M059J (cell line): ENCODE data around the gene LHPP. TPM values are rescaled to one million over a fixed set of nuclear protein-coding genes. Genes with fewer than 3 reads are reported as not detected.

Source experiments
- DNase-seq: peaks from one replicate; pipeline ENCODE4 v3.0.0-alpha.2; 2012; ENCODE audit warnings: low read depth
- total RNA-seq: library from RNA; depleted of rRNA; stranded (reverse); fragments of >200 nt; shearing (Covaris generic); gene quantifications from 2 replicates; pipeline ENCODE4 v1.2.3, GENCODE V29; 2014

Gene LHPP
- total RNA-seq, 1 experiment from 2014 or later = 17.3 TPM

GRCh38 chr10:124552691-124553276 lies 91.2 kb downstream of the LHPP start:
- no peak for DNase-seq

- DNase-seq = no peak
Measured at GRCh38 chr10:124554085-124554858, 92.6 kb downstream of the LHPP start.

GRCh38 chr10:124557167-124557566 lies 95.5 kb downstream of the LHPP start:
- no peak for DNase-seq

DNA sequence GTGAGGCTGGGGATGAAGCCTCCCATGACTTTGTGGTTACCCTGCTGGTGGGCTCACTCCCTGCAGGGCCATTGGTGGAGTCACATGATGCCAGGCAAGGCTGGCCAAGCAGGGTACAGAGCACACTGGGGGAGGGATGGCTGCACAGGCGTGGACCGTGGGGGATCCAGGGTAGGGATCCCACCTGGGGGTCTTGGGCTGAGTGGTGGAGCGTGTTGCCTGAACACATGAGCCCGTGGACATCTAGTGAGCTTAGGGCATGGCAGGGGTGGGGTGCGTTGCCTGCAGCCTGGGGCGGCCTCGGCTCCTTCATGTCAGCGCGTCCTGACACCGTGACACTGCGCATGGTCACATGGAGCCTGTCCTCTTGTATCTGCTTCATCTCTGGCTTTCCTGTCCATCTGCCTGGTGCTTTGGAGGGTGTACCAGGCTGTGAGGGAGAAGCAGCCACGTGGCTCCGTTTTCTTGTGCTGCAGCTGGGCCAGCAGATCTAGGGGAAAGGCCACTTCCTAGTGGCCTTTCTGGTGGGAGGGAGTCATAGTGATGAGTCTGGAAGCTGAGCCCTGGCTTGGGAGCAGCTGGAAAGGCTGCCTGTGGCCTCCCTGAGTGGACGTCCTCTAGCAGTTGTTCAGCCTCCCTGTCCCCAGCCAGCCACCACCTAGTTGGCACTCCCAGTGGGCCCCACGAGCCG lies 96.2 kb downstream of the LHPP start:
- DNase-seq = no peak

- no peak for DNase-seq
Measured at GRCh38 chr10:124558339-124559321, 97.0 kb downstream of the LHPP start.

DNA sequence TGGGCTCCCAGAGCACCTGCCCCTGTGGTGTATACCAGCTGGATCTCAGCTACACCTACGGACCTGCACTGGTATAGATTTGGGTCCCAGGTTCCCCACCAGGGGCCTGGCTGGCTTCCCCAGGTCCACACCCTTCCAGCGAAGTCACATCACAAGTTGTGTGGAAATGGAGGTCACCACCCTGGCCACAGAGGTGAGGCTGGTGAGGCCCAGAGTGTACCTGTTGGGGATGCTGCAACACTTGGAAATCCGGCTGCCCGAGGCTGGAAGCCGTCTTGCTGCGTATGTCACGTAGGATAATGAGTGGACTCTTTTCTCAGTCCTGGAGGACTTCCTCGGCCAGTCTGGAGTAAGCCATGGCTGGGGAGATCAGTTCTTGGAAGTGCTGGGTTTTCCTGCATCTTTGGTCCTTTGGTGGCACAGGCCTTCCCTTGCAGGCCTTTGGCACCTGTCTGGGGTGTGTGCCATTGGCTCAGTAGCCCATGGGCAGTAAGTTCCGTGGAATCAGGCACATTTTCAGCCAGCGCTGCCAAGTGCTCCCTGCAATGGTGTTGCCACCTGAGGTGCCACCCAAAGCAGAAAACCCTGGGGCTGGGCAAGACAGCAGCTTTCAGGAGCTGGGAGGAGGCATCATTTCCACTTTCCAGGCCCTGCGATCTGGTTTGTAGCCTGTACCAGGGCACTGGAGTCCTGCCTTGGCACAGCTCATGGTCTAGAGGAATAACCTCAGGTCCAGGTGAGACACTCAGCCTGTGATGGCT lies 97.9 kb downstream of the LHPP start:
- no peak for DNase-seq

GRCh38 chr10:124560377-124561105 lies 98.9 kb downstream of the LHPP start:
- DNase-seq = no peak

- DNase-seq = no peak
Measured at GRCh38 chr10:124561206-124561605, 99.6 kb downstream of the LHPP start.

GRCh38 chr10:124562425-124563060 lies 100.9 kb downstream of the LHPP start:
- no peak for DNase-seq

GRCh38 chr10:124563320-124564040 lies 101.9 kb downstream of the LHPP start:
- DNase-seq = no peak

DNA sequence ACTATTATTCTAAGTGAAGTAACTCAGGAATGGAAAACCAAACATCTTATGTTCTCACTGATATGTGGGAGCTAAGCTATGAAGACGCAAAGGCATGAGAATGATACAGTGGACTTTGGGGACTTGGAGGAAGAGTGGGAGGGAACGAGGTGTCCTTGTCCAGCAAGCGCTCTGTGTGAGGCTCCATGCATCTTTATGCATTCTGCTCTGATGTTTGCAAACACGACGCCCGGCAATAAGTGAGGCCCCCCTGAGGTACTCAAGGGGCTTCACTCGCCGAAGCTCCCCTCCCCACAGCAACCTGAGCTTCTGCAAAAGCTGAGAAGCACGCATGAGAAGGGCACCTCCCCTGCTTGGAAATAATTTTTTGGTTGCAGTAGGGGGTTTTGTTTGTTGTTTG lies 103.3 kb downstream of the LHPP start:
- no peak for DNase-seq

- peak; percentile 4 for DNase-seq
Measured at GRCh38 chr10:124565565-124566221, 104.1 kb downstream of the LHPP start.

- no peak for DNase-seq
Measured at GRCh38 chr10:124566222-124566888, 104.7 kb downstream of the LHPP start.

- DNase-seq = no peak
Measured at GRCh38 chr10:124566981-124567835, 105.6 kb downstream of the LHPP start.

DNA sequence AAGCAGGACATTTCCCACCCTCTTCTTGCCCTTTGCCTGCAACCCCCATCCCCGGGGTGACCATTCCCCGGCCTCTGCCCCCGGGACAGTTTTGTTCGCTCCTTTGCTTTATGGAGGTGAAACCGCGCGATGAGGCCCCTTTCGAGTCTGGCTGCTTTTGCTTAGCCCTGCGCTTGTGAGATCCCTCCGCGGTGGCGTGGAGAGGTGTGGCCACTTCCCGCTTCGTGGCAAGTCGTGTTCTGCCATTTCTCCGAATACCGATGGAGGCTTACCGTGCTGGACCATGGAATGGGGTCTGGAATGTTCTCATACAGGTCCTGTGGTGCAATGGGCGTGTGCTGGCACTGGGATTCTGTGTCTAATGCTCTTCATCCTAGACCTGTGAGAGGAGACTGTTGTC lies 106.7 kb downstream of the LHPP start:
- DNase-seq = no peak

GRCh38 chr10:124568848-124569622 lies 107.4 kb downstream of the LHPP start:
- DNase-seq = no peak
